Measurements from ENCODE around the gene SLC6A17. TPM values are rescaled to one million over a fixed set of nuclear protein-coding genes. Genes with fewer than 3 reads are reported as not detected.

SLC6A17 gene
- total RNA-seq, 1 donor from 2014 or later = 0.51 TPM

DNA sequence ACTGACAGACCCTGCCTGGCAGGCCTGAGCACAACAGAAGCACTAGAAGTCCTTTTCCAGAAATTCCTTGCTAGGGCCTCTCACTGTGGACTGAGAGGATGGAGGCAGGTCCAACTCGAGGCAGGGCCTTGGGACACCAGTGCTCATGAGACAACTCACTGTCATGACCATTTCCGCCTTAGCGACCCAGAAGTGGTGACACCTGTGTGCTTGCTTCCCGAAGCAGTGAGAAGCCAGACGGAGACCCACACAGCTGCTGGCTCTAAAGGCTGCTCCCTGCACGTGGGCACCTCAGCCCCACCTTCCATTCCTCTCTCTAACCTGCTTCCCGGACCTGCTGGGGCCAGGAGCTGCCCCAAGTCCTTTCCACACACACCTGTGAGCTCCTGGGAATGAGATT lies 92.9 kb downstream of the SLC6A17 start:
- DNase-seq = no peak

DNA sequence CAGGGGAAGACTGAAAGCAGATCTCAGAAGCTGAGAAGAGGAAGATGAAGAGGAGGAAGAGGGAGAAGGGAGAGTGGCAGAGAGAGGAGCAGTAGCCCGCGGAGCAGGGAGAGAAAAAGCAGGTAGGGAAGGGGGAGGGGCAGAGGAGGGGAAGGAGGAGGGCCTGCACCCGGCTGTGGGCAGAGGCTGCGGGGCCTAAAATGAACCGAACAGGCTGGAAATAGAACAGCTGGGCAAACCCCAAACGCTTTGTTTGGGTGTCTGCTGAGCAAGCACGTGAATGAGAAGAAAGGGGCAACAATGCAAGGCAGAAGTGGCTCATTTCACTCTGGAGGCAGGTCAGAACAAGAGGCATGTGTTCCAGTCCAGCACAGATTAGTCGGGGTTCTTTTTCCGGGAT lies 93.3 kb downstream of the SLC6A17 start:
- DNase-seq = no peak

DNA sequence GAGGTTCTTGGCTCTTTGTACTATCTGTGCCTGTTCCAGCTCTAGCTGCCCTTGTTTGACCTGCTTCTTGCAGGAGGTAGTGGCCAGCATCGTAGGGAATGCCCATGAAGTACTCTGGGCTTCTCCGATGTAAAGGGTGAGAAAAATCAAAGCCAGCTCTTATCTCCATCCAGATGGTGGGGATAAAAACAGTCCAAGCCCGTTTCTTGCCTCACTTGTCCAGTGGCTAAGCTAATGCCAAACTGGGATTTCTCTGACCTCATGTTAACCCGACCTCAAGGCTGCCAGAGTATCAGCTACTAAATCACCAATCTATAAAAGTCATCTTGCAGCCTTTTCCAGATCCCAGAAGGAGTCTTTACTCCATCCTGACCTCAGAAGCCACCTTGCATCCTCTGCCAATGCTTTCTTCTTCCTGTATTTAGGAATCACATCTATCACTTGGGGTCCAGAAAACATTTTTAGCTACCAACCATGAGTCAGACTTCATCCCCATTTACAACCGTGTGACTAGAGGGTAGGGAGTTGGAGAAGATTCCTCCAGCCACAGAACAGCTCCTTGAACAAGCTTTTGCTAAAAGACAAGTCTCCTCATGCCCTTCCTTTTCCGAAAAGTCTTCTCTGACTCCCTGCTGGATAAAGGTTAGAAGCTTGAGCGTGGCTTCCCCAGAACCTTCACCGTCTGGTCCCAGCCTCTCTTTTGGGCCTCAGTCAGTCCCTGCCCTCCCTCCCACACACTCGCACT lies 95.8 kb downstream of the SLC6A17 start:
- no peak for DNase-seq

DNA sequence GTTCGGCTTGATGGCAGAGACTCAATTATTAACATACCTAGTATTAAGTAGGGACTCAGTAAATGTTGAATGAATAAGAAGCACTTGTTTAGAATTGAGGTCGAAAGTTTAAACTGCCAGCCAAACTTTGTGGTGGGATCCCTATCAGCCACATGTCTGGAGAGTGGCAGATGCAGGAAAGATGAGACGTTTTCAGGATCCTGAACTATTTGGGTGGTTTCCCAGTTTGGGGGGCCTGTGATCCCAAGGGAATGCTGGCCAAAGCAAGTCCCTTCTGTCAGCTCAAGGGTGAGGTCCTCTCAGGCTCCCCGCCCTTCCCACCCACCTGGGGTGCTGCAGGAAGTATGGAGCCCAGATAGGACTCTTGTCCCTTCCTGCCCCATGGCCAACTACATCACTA lies 98.5 kb downstream of the SLC6A17 start:
- DNase-seq = no peak

DNA sequence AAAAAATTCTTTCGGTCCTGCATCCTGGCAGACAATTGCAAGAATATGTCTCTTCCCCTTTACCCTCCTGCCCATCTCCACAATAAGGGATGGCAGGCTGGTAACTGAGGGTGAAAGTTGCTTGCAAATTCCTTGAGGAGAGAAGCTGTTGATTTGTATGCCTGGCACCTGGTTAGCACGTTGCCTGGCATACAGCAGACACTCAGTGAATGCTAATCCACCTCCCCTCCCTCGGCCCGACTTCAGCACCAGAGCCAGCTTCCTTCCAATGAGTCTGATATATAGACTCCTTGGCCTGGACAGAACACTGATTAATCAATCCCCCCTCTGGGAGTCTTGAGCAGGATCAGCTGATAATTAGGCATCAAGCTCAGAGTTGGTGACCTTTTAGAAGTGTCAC lies 99.0 kb downstream of the SLC6A17 start:
- no peak for DNase-seq

GRCh38 chr1:110250008-110250407 lies 99.7 kb downstream of the SLC6A17 start:
- no peak for DNase-seq

- DNase-seq = no peak
These were observed 100.5 kb downstream of the SLC6A17 start for GRCh38 chr1:110250749-110251148.

Other genes with a start within 250 kb of the SLC6A17 start
- 19.6 and 21.1 TPM in 2 replicates for gene CSF1, start 239.6 kb upstream of the SLC6A17 start, total RNA-seq
- 47.1 and 62.7 TPM in 2 replicates for gene AHCYL1, start 165.7 kb upstream of the SLC6A17 start, total RNA-seq
- 50.4 and 55.1 TPM in 2 replicates for gene STRIP1, start 115.9 kb upstream of the SLC6A17 start, total RNA-seq
- not detected in 2 replicates for gene ALX3, start 79.8 kb upstream of the SLC6A17 start, total RNA-seq
- gene UBL4B, start 38.1 kb upstream of the SLC6A17 start, total RNA-seq = not detected in 2 replicates
- gene KCNC4, start 59.8 kb downstream of the SLC6A17 start, total RNA-seq = 5.1 and 5.8 TPM in 2 replicates
- gene RBM15, start 188.9 kb downstream of the SLC6A17 start, total RNA-seq = 43.1 and 43.3 TPM in 2 replicates
- 1.4 and 1.7 TPM in 2 replicates for gene SLC16A4, start 240.5 kb downstream of the SLC6A17 start, total RNA-seq